Mammary epithelial cell (primary cell): Measurements from ENCODE around the gene CCDC13.

Experiments used
- EZH2 ChIP-seq: IDR thresholded peaks from 2 replicates; pipeline ENCODE4 v1.6.1; 2012; ENCODE audit warnings: low read length, inconsistent platforms, borderline replicate concordance
- TF ChIP-seq, protein P1 (sequence below), 2 donors: IDR thresholded peaks in 1 of 2; conservative IDR thresholded peaks in 1 of 2; 2 replicates each; pipeline ENCODE4 v1.5.1; 2011 to 2012; ENCODE audit warnings: inconsistent platforms in 2 of 2, low read length in 2 of 2, mild to moderate bottlenecking in 2 of 2, control low read depth in 1 of 2, low read depth in 1 of 2; ENCODE audit not compliant: insufficient read depth in 1 of 2; ENCODE audit errors: extremely low read depth in 1 of 2

- TF ChIP-seq, protein P1, sequence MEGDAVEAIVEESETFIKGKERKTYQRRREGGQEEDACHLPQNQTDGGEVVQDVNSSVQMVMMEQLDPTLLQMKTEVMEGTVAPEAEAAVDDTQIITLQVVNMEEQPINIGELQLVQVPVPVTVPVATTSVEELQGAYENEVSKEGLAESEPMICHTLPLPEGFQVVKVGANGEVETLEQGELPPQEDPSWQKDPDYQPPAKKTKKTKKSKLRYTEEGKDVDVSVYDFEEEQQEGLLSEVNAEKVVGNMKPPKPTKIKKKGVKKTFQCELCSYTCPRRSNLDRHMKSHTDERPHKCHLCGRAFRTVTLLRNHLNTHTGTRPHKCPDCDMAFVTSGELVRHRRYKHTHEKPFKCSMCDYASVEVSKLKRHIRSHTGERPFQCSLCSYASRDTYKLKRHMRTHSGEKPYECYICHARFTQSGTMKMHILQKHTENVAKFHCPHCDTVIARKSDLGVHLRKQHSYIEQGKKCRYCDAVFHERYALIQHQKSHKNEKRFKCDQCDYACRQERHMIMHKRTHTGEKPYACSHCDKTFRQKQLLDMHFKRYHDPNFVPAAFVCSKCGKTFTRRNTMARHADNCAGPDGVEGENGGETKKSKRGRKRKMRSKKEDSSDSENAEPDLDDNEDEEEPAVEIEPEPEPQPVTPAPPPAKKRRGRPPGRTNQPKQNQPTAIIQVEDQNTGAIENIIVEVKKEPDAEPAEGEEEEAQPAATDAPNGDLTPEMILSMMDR (conservative IDR thresholded peaks at IDR 0.05 in 1 of 2, IDR thresholded peaks at IDR 0.05 in 1 of 2; ENCODE audit: extremely low read depth in 1 of 2, insufficient read depth in 1 of 2, low read depth in 1 of 2, low read length in 2 of 2): no peak
- TF ChIP-seq EZH2: no peak
Measured at GRCh38 chr3:42728056-42728455, 45.0 kb downstream of the CCDC13 start.
